SK-N-SH (cell line): ENCODE data around the gene NOD1. TPM values are rescaled to one million over a fixed set of nuclear protein-coding genes. Genes with fewer than 3 reads are reported as not detected.
"Not testable (repeated sequence)": the region's sequence is repeated elsewhere in the genome, so short reads cannot be mapped to it uniquely, and the experiment has no call there.

Experiments used
- CTCF ChIA-PET: fragments of 300-600, 350-600 bp; formaldehyde crosslinking; extraction: SDS; loops from one replicate; lab custom pipeline; 2021; lab: Yijun Ruan, JAX
- POLR2A ChIA-PET: fragments of 350-600 bp; sonication (Branson Sonifier 250); formaldehyde crosslinking; extraction: SDS; loops from one replicate; lab custom pipeline; 2020; ENCODE audit warnings: antibody characterized with exemption, inconsistent platforms; lab: Yijun Ruan, JAX
- DNase-seq: peaks from one replicate; pipeline ENCODE4 v3.0.0; 2012
- H2AFZ ChIP-seq: fragments of 200-600 bp; sonication (generic); 2 replicates; pipeline ENCODE4 v1.8.1; 2016; ENCODE audit warnings: antibody characterized with exemption, mild to moderate bottlenecking, low read depth
- H3F3A ChIP-seq: fragments of 200-600 bp; sonication (generic); replicated peaks from 2 replicates; pipeline ENCODE3; 2016; ENCODE audit warnings: antibody characterized with exemption, mild to moderate bottlenecking; ENCODE audit not compliant: insufficient read depth
- H3K27ac ChIP-seq, 2 experiments: fragments of 200-500 bp in 1 of 2; fragments of 200-600 bp in 1 of 2; sonication (Bioruptor generic) in 1 of 2; sonication (generic), shearing (Covaris generic) in 1 of 2; 2 replicates each; pipeline versions ENCODE4 v1.5.1 to v1.6.1; 2014 to 2016; ENCODE audit warnings: low read depth in 2 of 2, inconsistent platforms in 1 of 2, low read length in 1 of 2, mild to moderate bottlenecking in 1 of 2, mixed read lengths in 1 of 2
- H3K27me3 ChIP-seq: fragments of 200-600 bp; sonication (generic), shearing (Covaris generic); 2 replicates; pipeline ENCODE4 v1.6.1; 2016; ENCODE audit warnings: mixed run types; ENCODE audit not compliant: insufficient read depth
- H3K36me3 ChIP-seq, 2 experiments: fragments of 200-500 bp in 1 of 2; fragments of 200-600 bp in 1 of 2; sonication (Bioruptor generic) in 1 of 2; sonication (generic) in 1 of 2; replicated peaks in 1 of 2; 2 replicates each; pipeline versions ENCODE3 to v1.5.1; 2014 to 2016; ENCODE audit warnings: low read length in 1 of 2, mild to moderate bottlenecking in 1 of 2; ENCODE audit not compliant: insufficient read depth in 2 of 2, control insufficient read depth in 1 of 2
- H3K4me1 ChIP-seq, 2 experiments: fragments of 200-500 bp in 1 of 2; fragments of 200-600 bp in 1 of 2; sonication (Bioruptor generic) in 1 of 2; sonication (generic), shearing (Covaris generic) in 1 of 2; 2 replicates each; pipeline versions ENCODE4 v1.5.1 to v1.6.1; 2014 to 2016; ENCODE audit warnings: low read depth in 1 of 2, low read length in 1 of 2, mixed run types in 1 of 2; ENCODE audit not compliant: insufficient read depth in 2 of 2, control insufficient read depth in 1 of 2
- H3K4me2 ChIP-seq: fragments of 200-600 bp; sonication (generic), shearing (Covaris generic); 2 replicates; pipeline ENCODE4 v1.6.1; 2017; ENCODE audit warnings: mixed run types
- H3K4me3 ChIP-seq, 2 experiments: fragments of 200-500 bp in 1 of 2; fragments of 200-600 bp in 1 of 2; sonication (Bioruptor generic) in 1 of 2; sonication (generic), shearing (Covaris generic) in 1 of 2; 2 replicates each; pipeline versions ENCODE4 v1.5.1 to v1.8.1; 2014 to 2016; ENCODE audit warnings: low read depth in 2 of 2, inconsistent platforms in 1 of 2, low read length in 1 of 2, mild to moderate bottlenecking in 1 of 2, mixed read lengths in 1 of 2, moderate library complexity in 1 of 2
- H3K79me2 ChIP-seq: fragments of 200-600 bp; sonication (generic); 2 replicates; pipeline ENCODE4 v1.8.1; 2017; ENCODE audit warnings: mild to moderate bottlenecking; ENCODE audit not compliant: insufficient read depth
- H3K9ac ChIP-seq: fragments of 200-600 bp; sonication (generic); 2 replicates; pipeline ENCODE4 v1.6.1; 2017; ENCODE audit warnings: mixed run types
- H3K9me2 ChIP-seq: fragments of 200-600 bp; sonication (generic); 2 replicates; pipeline ENCODE4 v1.6.1; 2017; ENCODE audit warnings: mixed run types
- H3K9me3 ChIP-seq: fragments of 200-600 bp; sonication (generic); 2 replicates; pipeline ENCODE4 v1.6.1; 2017; ENCODE audit warnings: mixed run types, mild to moderate bottlenecking, moderate library complexity
- H4K20me1 ChIP-seq: fragments of 200-600 bp; sonication (generic); 2 replicates; pipeline ENCODE4 v1.6.1; 2017; ENCODE audit warnings: mild to moderate bottlenecking, mixed run types; ENCODE audit not compliant: insufficient read depth
- CHD2 ChIP-seq: fragments of 150-350 bp; IDR thresholded peaks from 2 replicates; pipeline ENCODE4 v1.6.1; 2018; ENCODE audit warnings: low read length; ENCODE audit not compliant: partially characterized antibody
- CTCF ChIP-seq: fragments of 200-600 bp; sonication (generic); IDR thresholded peaks from 2 replicates; pipeline ENCODE4 v1.6.1; 2017; ENCODE audit warnings: antibody characterized with exemption, mild to moderate bottlenecking, moderate library complexity
- EP300 ChIP-seq, 2 experiments: IDR thresholded peaks; 2 replicates each; pipeline versions ENCODE4 v1.4.0 to v1.6.1; 2012; ENCODE audit warnings: borderline replicate concordance in 1 of 2, low read depth in 1 of 2, low read length in 1 of 2
- EZH2phosphoT487 ChIP-seq: fragments of 200-600 bp; sonication (generic); IDR thresholded peaks from 2 replicates; pipeline ENCODE4 v1.6.1; 2017; ENCODE audit warnings: low read depth, mixed run types, mild to moderate bottlenecking, antibody characterized with exemption, moderate library complexity, borderline replicate concordance
- FOSL2 ChIP-seq: IDR thresholded peaks from 2 replicates; pipeline ENCODE4 v1.4.0; 2012; ENCODE audit warnings: low read depth, mild to moderate bottlenecking, moderate library complexity, borderline replicate concordance
- FOXJ3 ChIP-seq: sonication (generic); formaldehyde crosslinking; IDR thresholded peaks from 2 replicates; pipeline ENCODE4 v1.5.1; 2020; ENCODE audit warnings: mild to moderate bottlenecking, missing genetic modification reagents
- FOXM1 ChIP-seq: IDR thresholded peaks from 2 replicates; pipeline ENCODE4 v1.4.0; 2012; ENCODE audit warnings: low read depth, mild to moderate bottlenecking
- IRF3 ChIP-seq: fragments of 150-350 bp; IDR thresholded peaks from 2 replicates; pipeline ENCODE4 v1.6.1; 2016; ENCODE audit warnings: mild to moderate bottlenecking, low read depth, low read length
- JUND ChIP-seq: IDR thresholded peaks from 2 replicates; pipeline ENCODE4 v1.4.0; 2012
- MAX ChIP-seq: IDR thresholded peaks from 2 replicates; pipeline ENCODE4 v1.4.0; 2012; ENCODE audit warnings: low read depth
- MXI1 ChIP-seq: IDR thresholded peaks from 2 replicates; pipeline ENCODE4 v1.6.1; 2012; ENCODE audit warnings: mild to moderate bottlenecking, low read depth, low read length, improper control_type of control experiment
- POLR2AphosphoS5 ChIP-seq: IDR thresholded peaks from 2 replicates; pipeline ENCODE4 v1.6.1; 2012; ENCODE audit warnings: low read depth, low read length
- RAD21 ChIP-seq: IDR thresholded peaks from 2 replicates; pipeline ENCODE4 v1.6.1; 2012; ENCODE audit warnings: mild to moderate bottlenecking, low read length
- RCOR1 ChIP-seq: fragments of 150-350 bp; IDR thresholded peaks from 2 replicates; pipeline ENCODE4 v1.6.1; 2017; ENCODE audit warnings: antibody characterized with exemption, low read length
- SIN3A ChIP-seq: IDR thresholded peaks from 2 replicates; pipeline ENCODE4 v1.6.1; 2012; ENCODE audit warnings: low read depth, mild to moderate bottlenecking, low read length, moderate library complexity, borderline replicate concordance
- TEAD4 ChIP-seq: IDR thresholded peaks from 2 replicates; pipeline ENCODE4 v1.4.0; 2012; ENCODE audit warnings: mild to moderate bottlenecking, borderline replicate concordance; ENCODE audit not compliant: insufficient read depth
- USF1 ChIP-seq: IDR thresholded peaks from 2 replicates; pipeline ENCODE4 v1.4.0; 2012; ENCODE audit warnings: low read depth, borderline replicate concordance
- USF2 ChIP-seq: fragments of 150-350 bp; IDR thresholded peaks from 2 replicates; pipeline ENCODE4 v1.6.1; 2017; ENCODE audit warnings: antibody characterized with exemption, low read length, low read depth, borderline replicate concordance
- WGBS: methylation state at CpG from one replicate; pipeline ENCODE4 v1.1.6; 2017; ENCODE audit warnings: low lambda C conversion rate; 5-methylcytosine and 5-hydroxymethylcytosine counted together
- polyA plus RNA-seq, 3 experiments: library from polyadenylated mRNA; depleted of rRNA; stranded (reverse); fragments of >200 nt; gene quantifications; 2 replicates each; pipeline ENCODE4 v1.2.3, GENCODE V29; 2012

The NOD1 gene
- polyA plus RNA-seq, 1 of the 3 experiments (the other 2 are of a cell fraction), result 5.5 TPM

- no peak for TF ChIP-seq CTCF
- TF ChIP-seq MAX, result no peak
- no peak for TF ChIP-seq FOXM1
- no peak for TF ChIP-seq RCOR1
- no peak for TF ChIP-seq FOSL2
- TF ChIP-seq USF1, result no peak
- no peak for TF ChIP-seq MXI1
- no peak for TF ChIP-seq EP300 (IDR thresholded peaks at IDR 0.05; ENCODE audit: borderline replicate concordance in 1 of 2, low read depth in 1 of 2, low read length in 1 of 2)
Measured at GRCh38 chr7:30485667-30486066, 7.1 kb upstream of the NOD1 start (continued).

GRCh38 chr7:30481416-30481815, 2.8 kb upstream of the NOD1 start:
- H3K27ac ChIP-seq, H3K4me2 ChIP-seq, H2AFZ ChIP-seq, H3K9me3 ChIP-seq, H3K36me3 ChIP-seq, H3K9ac ChIP-seq, POLR2A ChIA-PET, DNase-seq, H3K4me3 ChIP-seq, H3K27me3 ChIP-seq, H3K9me2 ChIP-seq, CTCF ChIA-PET, H4K20me1 ChIP-seq: not testable (repeated sequence)
- WGBS, result 96% methylated on average over 7 of the region's 9 CpGs
- Histone ChIP-seq H3F3A (peaks cover 11% of the 10 kb centered on the region), H3K79me2 (peaks cover 16% of the 10 kb centered on the region; the same call in 1 of the 2 replicates), H3K4me1 (peaks cover 0 to 24% of the 10 kb centered on the region in 2 experiments; a peak in 2 of 4 replicates)

GRCh38 chr7:30479202-30480120, 877 bp upstream of the NOD1 start:
- Histone ChIP-seq H3K9me2 (no peaks in the 10 kb centered on the region), H2AFZ (peak overlapping the region; percentile 84), H4K20me1 (no peaks in the 10 kb centered on the region), H3K9me3 (no peaks in the 10 kb centered on the region), H3K27ac (peak overlapping the region; percentile 90 to 96), H3K79me2 (peaks cover 19% of the 10 kb centered on the region; the same call in 1 of the 2 replicates), H3K4me2 (peak overlapping the region; percentile 94), H3K27me3 (no peaks in the 10 kb centered on the region), H3K4me3 (peak overlapping the region; percentile 85 to 90), H3F3A (peaks cover 11% of the 10 kb centered on the region), H3K4me1 (peaks cover 0 to 32% of the 10 kb centered on the region in 2 experiments; a peak in 2 of 4 replicates), H3K36me3 (peaks cover 0 to 6% of the 10 kb centered on the region in 2 experiments), H3K9ac (peak overlapping the region; percentile 91)
- ChIA-PET CTCF (interaction anchor here (0.9 to 2.4 kb wide), 10 partner anchors 8 to 85 kb away, joined by 3 to 11 read pairs (median 4); no protein-coding TSS in a partner anchor), POLR2A (interaction anchor here (2.0 to 2.6 kb wide), 3 partner anchors 13 to 31 kb away, joined by 6 to 13 read pairs (median 10); no protein-coding TSS in a partner anchor)
- WGBS, result 86% methylated on average over 14 of the region's 14 CpGs
- DNase-seq, result no peak
- TF ChIP-seq RAD21, result no peak
- no peak for TF ChIP-seq RCOR1
- no peak for TF ChIP-seq POLR2AphosphoS5
- TF ChIP-seq TEAD4, result no peak
- TF ChIP-seq MAX, result no peak
- TF ChIP-seq USF2, result no peak
- TF ChIP-seq JUND, result no peak
- no peak for TF ChIP-seq SIN3A
- TF ChIP-seq IRF3, result no peak
- no peak for TF ChIP-seq FOXJ3 (CRISPR knock-in tag)
- no peak for TF ChIP-seq CHD2
- no peak for TF ChIP-seq EZH2phosphoT487
